Keratinocyte (primary cell): Measurements from ENCODE around the gene GGTLC1.
"Not testable (repeated sequence)": the region's sequence is repeated elsewhere in the genome, so short reads cannot be mapped to it uniquely, and the experiment has no call there.

Experiments used
- EZH2 ChIP-seq: IDR thresholded peaks from one replicate; pipeline ENCODE4 v1.6.1; 2012; ENCODE audit warnings: inconsistent platforms, mild to moderate bottlenecking, low read length, moderate library complexity
- TF ChIP-seq, protein P1 (sequence below), 3 experiments: IDR thresholded peaks in 1 of 3; conservative IDR thresholded peaks in 1 of 3; optimal IDR thresholded peaks in 1 of 3; 2 replicates in 2 of 3; 3 replicates in 1 of 3; pipeline versions ENCODE3 to v1.5.1; 2011; ENCODE audit warnings: low read length in 3 of 3, mild to moderate bottlenecking in 3 of 3, moderate library complexity in 2 of 3, control low read depth in 1 of 3, inconsistent platforms in 1 of 3; ENCODE audit not compliant: insufficient read depth in 2 of 3; ENCODE audit errors: extremely low read depth in 1 of 3

DNA sequence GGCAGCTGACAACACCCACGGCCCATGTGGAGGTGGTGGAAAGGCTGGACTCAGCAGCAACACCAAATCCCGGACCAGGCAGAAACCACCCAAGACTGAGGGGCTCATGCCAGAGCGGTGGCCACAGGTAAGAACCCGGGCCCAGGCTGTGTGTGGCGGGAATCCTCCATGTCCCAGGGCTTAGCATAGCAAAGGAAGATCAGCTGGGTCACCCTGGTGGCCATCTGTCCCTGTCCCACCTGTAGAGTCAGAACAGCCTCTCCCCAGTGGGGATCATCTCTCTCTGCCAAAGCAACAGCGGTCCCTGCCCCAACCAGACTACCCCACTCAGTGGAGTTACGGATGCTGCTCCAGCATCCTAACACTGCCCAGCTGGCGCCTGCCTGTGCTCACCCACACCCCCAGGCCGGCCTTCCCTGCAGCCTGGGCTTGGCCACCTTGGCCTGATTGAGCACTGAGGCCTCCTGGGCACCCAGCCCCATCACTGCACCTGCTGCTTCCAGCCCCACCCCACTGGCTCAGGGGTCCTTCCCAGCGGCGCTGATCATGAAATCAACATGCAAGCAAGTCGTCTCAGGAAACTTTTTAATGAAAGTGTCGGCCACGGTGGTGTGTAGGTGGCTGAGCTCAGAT, 5.5 kb upstream of the GGTLC1 start:
- TF ChIP-seq, protein P1, sequence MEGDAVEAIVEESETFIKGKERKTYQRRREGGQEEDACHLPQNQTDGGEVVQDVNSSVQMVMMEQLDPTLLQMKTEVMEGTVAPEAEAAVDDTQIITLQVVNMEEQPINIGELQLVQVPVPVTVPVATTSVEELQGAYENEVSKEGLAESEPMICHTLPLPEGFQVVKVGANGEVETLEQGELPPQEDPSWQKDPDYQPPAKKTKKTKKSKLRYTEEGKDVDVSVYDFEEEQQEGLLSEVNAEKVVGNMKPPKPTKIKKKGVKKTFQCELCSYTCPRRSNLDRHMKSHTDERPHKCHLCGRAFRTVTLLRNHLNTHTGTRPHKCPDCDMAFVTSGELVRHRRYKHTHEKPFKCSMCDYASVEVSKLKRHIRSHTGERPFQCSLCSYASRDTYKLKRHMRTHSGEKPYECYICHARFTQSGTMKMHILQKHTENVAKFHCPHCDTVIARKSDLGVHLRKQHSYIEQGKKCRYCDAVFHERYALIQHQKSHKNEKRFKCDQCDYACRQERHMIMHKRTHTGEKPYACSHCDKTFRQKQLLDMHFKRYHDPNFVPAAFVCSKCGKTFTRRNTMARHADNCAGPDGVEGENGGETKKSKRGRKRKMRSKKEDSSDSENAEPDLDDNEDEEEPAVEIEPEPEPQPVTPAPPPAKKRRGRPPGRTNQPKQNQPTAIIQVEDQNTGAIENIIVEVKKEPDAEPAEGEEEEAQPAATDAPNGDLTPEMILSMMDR (optimal IDR thresholded peaks at IDR 0.05 in 1 of 3, IDR thresholded peaks at IDR 0.05 in 1 of 3, conservative IDR thresholded peaks at IDR 0.05 in 1 of 3; ENCODE audit: extremely low read depth in 1 of 3, insufficient read depth in 2 of 3, low read length in 3 of 3) = not testable (repeated sequence)
- not testable (repeated sequence) for TF ChIP-seq EZH2
